Measurements from ENCODE around the gene ZNF805. TPM values are rescaled to one million over a fixed set of nuclear protein-coding genes. Genes with fewer than 3 reads are reported as not detected.

The ZNF805 gene
- total RNA-seq (17.3 TPM), polyA plus RNA-seq (ENCODE audit: insufficient read depth, low read depth, low replicate concordance) (0.82 TPM)
- long read RNA-seq, donor 1, partial matches to known transcripts = 0 of 1 reads
- long read RNA-seq, donor 1, other reads (novel, unspliced or antisense) = 0 of 1 reads
- long read RNA-seq, donor 2, partial matches to known transcripts = 0 of 1 reads
- long read RNA-seq, donor 2, other reads (novel, unspliced or antisense) = 0 of 1 reads
- long read RNA-seq, donor 3, partial matches to known transcripts = 0 of 3 reads
- long read RNA-seq, donor 3, other reads (novel, unspliced or antisense) = 0 of 3 reads
- long read RNA-seq, donor 4, partial matches to known transcripts = 0 of 1 reads
- long read RNA-seq, donor 4, other reads (novel, unspliced or antisense) = 0 of 1 reads
- long read RNA-seq, donor 5 = 0 reads
- long read RNA-seq, donor 6 = 0 reads
- long read RNA-seq, donor 7, partial matches to known transcripts = 0 of 4 reads
- long read RNA-seq, donor 7, other reads (novel, unspliced or antisense) = 2 of 4 reads
- long read RNA-seq, donor 8 = 0 reads
- long read RNA-seq, donor 9, partial matches to known transcripts = 0 of 1 reads
- long read RNA-seq, donor 9, other reads (novel, unspliced or antisense) = 0 of 1 reads
- long read RNA-seq, donor 10, partial matches to known transcripts = 0 of 1 reads
- long read RNA-seq, donor 10, other reads (novel, unspliced or antisense) = 0 of 1 reads

DNA sequence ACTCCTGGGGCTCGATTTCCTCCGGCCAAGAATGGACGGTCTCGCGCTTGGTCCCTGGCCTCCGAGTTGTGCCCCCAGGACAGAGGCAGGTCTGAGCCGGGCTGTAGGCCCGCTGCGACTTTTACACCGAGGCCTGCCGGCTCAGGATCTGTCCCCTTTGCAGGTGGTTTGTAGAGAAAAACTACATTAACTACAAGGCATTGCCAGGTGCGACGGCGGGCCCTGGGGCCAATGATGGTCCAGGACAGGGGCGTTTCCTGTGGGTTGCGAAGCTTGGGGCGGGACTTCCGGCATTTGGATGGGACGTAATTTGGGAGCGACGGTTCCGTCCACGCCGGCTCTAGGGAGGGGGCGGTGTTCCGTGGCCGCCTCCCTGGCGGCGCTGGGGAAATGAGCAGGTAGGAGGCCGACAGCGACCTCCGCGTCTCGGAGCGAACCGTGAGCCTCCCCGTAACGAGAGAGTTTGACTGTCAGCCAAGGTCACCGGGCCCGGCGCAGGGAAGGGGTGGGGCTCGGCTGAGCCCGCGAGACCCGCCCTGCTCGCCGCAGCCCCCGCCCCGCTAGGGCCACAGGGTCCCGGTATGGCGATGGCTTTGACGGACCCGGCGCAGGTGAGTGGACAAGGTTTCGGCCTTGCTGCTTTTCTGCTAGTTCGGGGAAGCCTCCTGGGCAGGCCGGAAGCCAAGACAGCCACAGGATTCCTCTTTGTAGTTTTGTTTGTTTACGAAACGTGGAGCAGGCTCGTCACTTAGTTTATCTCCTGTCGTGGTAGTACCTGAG, at the start of gene ZNF805:
TSS of gene ZNF805 (plus strand) at position 322 of the 780 bp plus-strand sequence. CDS start at position 582, 260 bp downstream.
- FAIRE-seq = peak; percentile 70
- intact Hi-C loops (cut with DNase I) = no loop called here

DNA sequence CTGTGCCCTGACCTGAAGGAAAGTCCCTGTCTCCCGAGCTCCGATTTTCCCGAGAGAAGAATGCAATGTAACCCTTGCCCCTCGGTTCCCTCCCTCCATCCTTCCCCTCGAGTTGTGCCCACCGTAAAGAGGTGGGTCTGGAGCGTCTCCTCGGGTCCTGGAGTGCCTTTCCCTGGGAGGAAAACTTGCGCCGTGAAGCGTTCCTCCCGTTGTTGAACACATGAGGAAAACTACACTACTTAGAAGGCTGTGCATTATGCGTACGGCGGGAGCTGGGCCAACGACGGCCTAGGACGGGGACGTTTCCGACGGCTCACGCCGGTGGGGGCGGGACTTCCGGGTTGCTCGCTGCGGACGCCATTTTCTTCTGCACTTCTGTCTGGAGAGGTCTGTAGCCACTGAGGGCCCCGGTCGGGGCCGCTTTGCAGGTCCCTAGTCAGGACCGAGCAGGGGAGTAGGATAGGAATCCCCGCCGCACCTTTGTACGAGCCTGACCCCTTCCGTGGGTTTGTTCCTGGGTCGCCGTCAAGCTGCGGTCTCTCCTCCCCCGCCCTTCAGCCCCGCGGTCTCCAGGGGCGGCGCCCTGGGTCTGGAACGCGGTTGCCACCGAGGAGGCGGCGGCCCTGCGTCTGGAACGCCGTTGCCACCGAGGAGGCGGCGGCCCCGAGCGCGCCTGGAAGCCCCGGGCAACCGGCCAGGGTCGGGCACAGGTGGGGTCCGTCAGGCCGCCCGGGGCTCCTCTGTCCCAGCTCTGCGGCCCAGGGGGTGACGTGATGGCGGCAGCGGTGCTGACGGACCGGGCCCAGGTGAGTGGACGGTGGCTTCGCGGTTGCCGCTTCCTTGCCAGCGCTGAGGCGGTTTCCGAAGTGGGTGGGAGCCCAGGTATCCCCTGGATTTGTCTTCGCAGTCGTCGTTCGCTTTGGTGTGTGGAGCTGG, 49.0 kb upstream of the ZNF805 start, which contains the start of gene ZNF264:
TSS of gene ZNF264 (plus strand) at position 360 of the 936 bp plus-strand sequence. CDS start at position 774, 414 bp downstream.
- H3K4me3 ChIP-seq (ENCODE audit: low read length in 3 of 3) = peak within 1 kb of the TSS; percentile 73 to 96 (median 82)
- intact Hi-C loops (cut with DNase I) = no loop called here

More for the DNA sequence above, at the start of gene ZNF805:
- Histone ChIP-seq H3K27ac (ENCODE audit: low read depth in 2 of 2, low read length in 2 of 2) (peak within 1 kb of the TSS; percentile 91 to 95), H3K9ac (ENCODE audit: low read length in 3 of 3) (peak within 1 kb of the TSS; percentile 66 to 86 (median 84)), H3K36me3 (ENCODE audit: control insufficient read depth in 2 of 3, insufficient read depth in 3 of 3, low read length in 3 of 3) (peaks cover 2 to 10% (median 5%) of the 10 kb centered on the region in 3 donors), H3K27me3 (ENCODE audit: control insufficient read depth, insufficient read depth, low read length) (no peaks in the 10 kb centered on the region), H3K4me1 (ENCODE audit: control insufficient read depth in 2 of 3, insufficient read depth in 2 of 3, low read depth in 1 of 3, low read length in 3 of 3) (peaks cover 6 to 14% (median 13%) of the 10 kb centered on the region in 3 donors), H3K9me3 (ENCODE audit: control insufficient read depth in 2 of 3, insufficient read depth in 1 of 3, low read length in 3 of 3) (no peaks in the 10 kb centered on the region), H3K4me3 (ENCODE audit: low read length in 3 of 3) (peak within 1 kb of the TSS; percentile 79 to 99 (median 84))
- TF ChIP-seq, protein P1, sequence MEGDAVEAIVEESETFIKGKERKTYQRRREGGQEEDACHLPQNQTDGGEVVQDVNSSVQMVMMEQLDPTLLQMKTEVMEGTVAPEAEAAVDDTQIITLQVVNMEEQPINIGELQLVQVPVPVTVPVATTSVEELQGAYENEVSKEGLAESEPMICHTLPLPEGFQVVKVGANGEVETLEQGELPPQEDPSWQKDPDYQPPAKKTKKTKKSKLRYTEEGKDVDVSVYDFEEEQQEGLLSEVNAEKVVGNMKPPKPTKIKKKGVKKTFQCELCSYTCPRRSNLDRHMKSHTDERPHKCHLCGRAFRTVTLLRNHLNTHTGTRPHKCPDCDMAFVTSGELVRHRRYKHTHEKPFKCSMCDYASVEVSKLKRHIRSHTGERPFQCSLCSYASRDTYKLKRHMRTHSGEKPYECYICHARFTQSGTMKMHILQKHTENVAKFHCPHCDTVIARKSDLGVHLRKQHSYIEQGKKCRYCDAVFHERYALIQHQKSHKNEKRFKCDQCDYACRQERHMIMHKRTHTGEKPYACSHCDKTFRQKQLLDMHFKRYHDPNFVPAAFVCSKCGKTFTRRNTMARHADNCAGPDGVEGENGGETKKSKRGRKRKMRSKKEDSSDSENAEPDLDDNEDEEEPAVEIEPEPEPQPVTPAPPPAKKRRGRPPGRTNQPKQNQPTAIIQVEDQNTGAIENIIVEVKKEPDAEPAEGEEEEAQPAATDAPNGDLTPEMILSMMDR (IDR thresholded peaks at IDR 0.05; ENCODE audit: borderline replicate concordance, extremely low read depth, insufficient read depth) = no peak
- peak; percentile 96 to 98 (median 98) for DNase-seq

More for the DNA sequence above, 49.0 kb upstream of the ZNF805 start, which contains the start of gene ZNF264:
- DNase-seq = peak; percentile 91 to 97 (median 94)
- H3K9me3 ChIP-seq (ENCODE audit: control insufficient read depth in 2 of 3, insufficient read depth in 1 of 3, low read length in 3 of 3) = no peaks in the 10 kb centered on the region
- peak within 1 kb of the TSS; percentile 80 to 95 (median 89) for H3K9ac ChIP-seq (ENCODE audit: low read length in 3 of 3)
- peaks cover 6 to 20% (median 10%) of the 10 kb centered on the region in 3 donors for H3K4me1 ChIP-seq (ENCODE audit: control insufficient read depth in 2 of 3, insufficient read depth in 2 of 3, low read depth in 1 of 3, low read length in 3 of 3)
- TF ChIP-seq, protein P1 (IDR thresholded peaks at IDR 0.05; ENCODE audit: borderline replicate concordance, extremely low read depth, insufficient read depth) = no peak
- peaks cover 12 to 30% (median 26%) of the 10 kb centered on the region in 3 donors for H3K36me3 ChIP-seq (ENCODE audit: control insufficient read depth in 2 of 3, insufficient read depth in 3 of 3, low read length in 3 of 3)
- FAIRE-seq = no peak
- H3K27me3 ChIP-seq (ENCODE audit: control insufficient read depth, insufficient read depth, low read length) = no peaks in the 10 kb centered on the region
- H3K27ac ChIP-seq (ENCODE audit: low read depth in 2 of 2, low read length in 2 of 2) = peak within 1 kb of the TSS; percentile 83 to 85

Measured in kidney (tissue), 22 donors.